ENCODE results near the gene MOGAT3. TPM values are rescaled to one million over a fixed set of nuclear protein-coding genes. Genes with fewer than 3 reads are reported as not detected.

The MOGAT3 gene
- total RNA-seq, 2 donors from 2014 or later, result not detected

- DNase-seq (ENCODE audit: low spot score) (no peak), ATAC-seq (ENCODE audit: insufficient number of reproducible peaks, low FRiP score, low read depth) (no peak)
- H3K9me3 ChIP-seq, result no peaks in the 10 kb centered on the region
- H3K4me3 ChIP-seq, result no peak overlapping the region
- peaks cover 33 to 50% of the 10 kb centered on the region in 2 donors for H3K4me1 ChIP-seq (ENCODE audit: control insufficient read depth in 1 of 2, low read depth in 2 of 2)
- no peak overlapping the region for H3K27ac ChIP-seq
- H3K27me3 ChIP-seq (replicated peaks; ENCODE audit: insufficient read depth), result peaks cover 42% of the 10 kb centered on the region
- TF ChIP-seq CTCF (IDR thresholded peaks at IDR 0.05), result no peak
- H3K36me3 ChIP-seq, result no peaks in the 10 kb centered on the region
These were observed 33.8 kb downstream of the MOGAT3 start for GRCh38 chr7:101166909-101167644.

DNA sequence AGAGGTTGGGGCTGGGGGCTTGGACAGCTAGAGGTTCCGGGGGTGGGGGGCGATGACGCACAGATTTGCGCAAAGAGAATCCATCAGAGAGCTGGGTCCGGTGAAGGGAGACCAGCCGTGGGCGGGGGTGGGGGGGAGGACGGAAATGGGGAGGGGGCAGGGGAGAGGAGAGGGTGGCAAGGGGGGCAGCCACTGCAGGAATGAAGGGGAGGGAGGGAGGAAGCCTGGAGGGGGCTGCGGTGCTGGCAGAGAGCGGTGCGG lies 34.3 kb downstream of the MOGAT3 start:
- Histone ChIP-seq H3K4me3 (no peak overlapping the region), H3K36me3 (no peaks in the 10 kb centered on the region), H3K27ac (no peak overlapping the region), H3K4me1 (ENCODE audit: control insufficient read depth in 1 of 2, low read depth in 2 of 2) (peaks cover 32 to 45% of the 10 kb centered on the region in 2 donors), H3K9me3 (no peaks in the 10 kb centered on the region), H3K27me3 (replicated peaks; ENCODE audit: insufficient read depth) (peaks cover 39% of the 10 kb centered on the region)
- no peak for TF ChIP-seq CTCF (IDR thresholded peaks at IDR 0.05)
- ATAC-seq (ENCODE audit: insufficient number of reproducible peaks, low FRiP score, low read depth) (no peak), DNase-seq (ENCODE audit: low spot score) (no peak)

DNA sequence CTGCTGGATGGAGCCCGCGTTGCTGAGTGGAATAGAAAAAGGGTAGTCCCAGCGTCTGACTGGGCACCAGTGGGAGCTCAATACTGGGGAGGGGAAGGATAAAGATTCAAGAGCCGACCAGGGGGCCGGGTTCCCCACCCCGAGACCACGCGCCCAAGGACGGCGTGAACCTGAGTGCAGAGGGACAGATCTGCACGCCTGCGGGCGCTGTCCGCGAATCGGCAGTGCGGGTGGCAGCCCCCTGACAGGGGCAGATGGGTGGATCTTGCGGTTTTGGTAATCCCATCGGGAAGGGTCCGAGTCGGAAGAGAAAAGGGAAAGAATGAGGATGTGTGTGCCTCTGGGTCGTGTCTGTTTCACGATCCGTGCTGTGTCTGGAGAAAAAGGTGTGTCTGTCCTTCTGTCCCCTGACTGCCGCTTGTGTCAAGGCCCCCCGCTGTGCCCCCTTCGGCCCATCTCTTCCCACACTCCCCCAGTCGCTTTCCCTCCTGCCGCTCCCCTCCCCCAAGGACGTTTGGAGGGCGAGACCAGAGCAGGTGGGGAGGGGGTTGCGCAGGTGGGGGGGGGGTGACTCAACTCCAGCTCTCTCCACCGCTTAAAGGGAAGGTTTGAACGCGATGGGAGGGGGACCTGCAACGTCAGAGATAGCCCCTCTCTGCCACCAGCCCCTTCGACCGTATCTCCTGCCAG lies 34.7 kb downstream of the MOGAT3 start:
- ATAC-seq (ENCODE audit: insufficient number of reproducible peaks, low FRiP score, low read depth), result no peak

DNA sequence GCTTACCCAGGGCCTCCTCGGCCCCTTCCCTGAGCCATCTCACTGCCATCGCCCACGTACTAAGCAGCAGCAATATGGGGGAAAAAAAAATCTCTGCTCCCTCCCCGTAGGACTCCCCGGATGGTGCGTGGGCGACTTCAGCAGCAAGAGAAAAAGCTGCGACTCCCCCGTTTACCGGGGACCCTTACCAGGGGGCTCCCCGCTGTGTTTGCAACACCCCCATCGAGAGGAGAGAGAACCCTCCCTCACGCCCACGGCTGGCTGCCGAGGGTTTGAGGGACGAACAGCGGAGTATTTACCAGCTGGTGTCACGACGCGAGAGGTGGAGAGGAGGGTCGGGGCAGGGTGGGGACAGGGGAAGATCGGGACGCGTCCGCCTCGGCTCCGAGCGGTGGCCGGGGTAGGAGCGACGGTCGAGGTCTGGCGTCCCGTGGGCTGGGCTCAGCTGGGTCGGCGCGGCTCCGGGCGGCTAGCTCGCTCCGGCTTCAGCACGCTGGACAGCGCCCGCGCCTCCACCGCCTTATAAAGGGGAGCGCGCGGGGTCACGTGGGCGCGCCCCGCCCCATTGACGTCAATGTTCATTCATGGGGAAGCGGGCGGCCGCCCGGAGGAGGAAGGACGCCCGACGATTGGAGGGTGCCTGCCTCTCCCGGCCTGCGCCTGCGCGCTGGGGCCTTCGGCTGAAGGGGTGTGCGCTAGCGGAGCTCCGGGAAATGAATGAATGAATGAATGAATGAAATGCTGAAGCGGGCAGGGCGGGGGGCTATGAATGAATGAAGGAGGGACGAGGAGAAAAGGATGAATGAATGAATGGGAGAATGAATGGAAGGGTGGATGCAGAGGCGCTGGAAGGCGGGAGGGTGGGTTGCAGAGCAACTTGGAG lies 35.5 kb downstream of the MOGAT3 start, which contains the start of gene VGF:
Gene VGF, minus strand, starts transcription at position 495 of the 883 bp plus-strand sequence. CDS start 726 bp downstream, outside the sequence.
- H3K4me3 ChIP-seq, result peak within 1 kb of the TSS; percentile 56
- DNase-seq (ENCODE audit: low spot score), result peak; percentile 72
- H3K9me3 ChIP-seq, result no peaks in the 10 kb centered on the region
- TF ChIP-seq CTCF (IDR thresholded peaks at IDR 0.05), result no peak
- ATAC-seq (ENCODE audit: insufficient number of reproducible peaks, low FRiP score, low read depth), result peak; percentile 55
- H3K27me3 ChIP-seq (replicated peaks; ENCODE audit: insufficient read depth), result peaks cover 27% of the 10 kb centered on the region
- H3K27ac ChIP-seq, result no peak within 1 kb of the TSS
- peaks cover 32 to 44% of the 10 kb centered on the region in 2 donors for H3K4me1 ChIP-seq (ENCODE audit: control insufficient read depth in 1 of 2, low read depth in 2 of 2)
- peaks cover under 1% of the 10 kb centered on the region for H3K36me3 ChIP-seq

More for the DNA sequence above, 34.7 kb downstream of the MOGAT3 start:
- TF ChIP-seq CTCF (IDR thresholded peaks at IDR 0.05), result no peak
- Histone ChIP-seq H3K4me3 (peak overlapping the region; percentile 56), H3K27me3 (replicated peaks; ENCODE audit: insufficient read depth) (peaks cover 35% of the 10 kb centered on the region), H3K9me3 (no peaks in the 10 kb centered on the region), H3K27ac (no peak overlapping the region), H3K4me1 (ENCODE audit: control insufficient read depth in 1 of 2, low read depth in 2 of 2) (peaks cover 32 to 44% of the 10 kb centered on the region in 2 donors), H3K36me3 (no peaks in the 10 kb centered on the region)
- no peak for DNase-seq (ENCODE audit: low spot score)
